ENCODE measurements around the gene SIL1.

GRCh38 chr5:139140591-139141071 lies 57.5 kb downstream of the SIL1 start:
- TF ChIP-seq POLR2A (IDR thresholded peaks at IDR 0.05) (no peak), POLR2AphosphoS5 (IDR thresholded peaks at IDR 0.05) (no peak), CTCF (IDR thresholded peaks at IDR 0.05) (no peak)

All from gastroesophageal sphincter (tissue), 3 donors.